H1 (cell line): ENCODE measurements around the gene ADRA2A. TPM values are rescaled to one million over a fixed set of nuclear protein-coding genes. Genes with fewer than 3 reads are reported as not detected.

ENCODE experiments used
- HDAC2 ChIP-seq, 2 experiments: fragments of 300-600 bp in 1 of 2; sonication (generic) in 1 of 2; IDR thresholded peaks; 2 replicates each; pipeline ENCODE4 v1.6.1; 2011 to 2012; ENCODE audit warnings: low read depth in 2 of 2, low read length in 2 of 2, mild to moderate bottlenecking in 2 of 2, moderate library complexity in 2 of 2, borderline replicate concordance in 1 of 2, inconsistent platforms in 1 of 2
- polyA plus RNA-seq, 7 experiments: library from polyadenylated mRNA; depleted of rRNA in 3 of 7; stranded (reverse) in 5 of 7; unstranded in 2 of 7; fragments of >200 nt in 5 of 7; fragments of 200-250 nt in 2 of 7; gene quantifications; 1 replicate in 5 of 7; 2 replicates in 1 of 7; 4 replicates in 1 of 7; pipeline versions ENCODE4 v1.2.1 to v1.2.3, GENCODE V29; 2011 to 2013; ENCODE audit warnings: missing spikeins in 2 of 7, mixed read lengths in 2 of 7
- total RNA-seq: library from RNA; stranded (reverse); fragmentation: NEBNext Ultra II Directional; extraction: Animal tissue kit (Norgen Biotek cat#: 25700); gene quantifications from 2 replicates; pipeline ENCODE4 v1.2.1, GENCODE V29; 2021
- TF ChIP-seq, protein P1 (sequence below), 3 experiments: IDR thresholded peaks; 1 replicate in 2 of 3; 2 replicates in 1 of 3; pipeline versions ENCODE4 v1.5.1 to v1.6.1; 2011; ENCODE audit warnings: low read length in 3 of 3, mild to moderate bottlenecking in 3 of 3, inconsistent platforms in 2 of 3, low read depth in 1 of 3, moderate library complexity in 1 of 3; ENCODE audit not compliant: insufficient read depth in 1 of 3; ENCODE audit errors: control extremely low read depth in 1 of 3
- TF ChIP-seq, protein P2 (sequence below): IDR thresholded peaks from 2 replicates; pipeline ENCODE4 v1.6.1; 2012; ENCODE audit warnings: inconsistent platforms

ADRA2A gene
- total and polyA plus RNA-seq, 2 of the 8 experiments (the other 6 are each of a cell fraction or from before 2014, with no cell fraction given) = 5.9 to 6.2 TPM

DNA sequence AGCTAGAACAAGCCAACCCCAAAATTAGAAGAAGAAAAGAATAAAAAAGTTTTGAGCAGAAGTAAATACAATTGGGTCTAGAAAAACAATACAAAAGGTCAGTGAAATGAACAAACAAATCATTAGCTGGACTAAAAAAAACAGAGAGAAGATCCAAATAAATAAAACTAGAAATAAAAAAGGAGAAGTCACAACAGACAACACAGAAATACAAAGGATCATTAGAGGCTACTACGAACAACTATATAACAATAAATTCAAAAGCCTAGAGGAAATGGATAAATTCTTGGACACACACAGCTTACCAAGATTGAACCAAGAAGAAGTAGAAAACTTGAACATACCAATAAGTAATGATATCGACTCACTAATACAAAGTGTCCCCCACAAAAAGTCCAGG lies 13.4 kb upstream of the ADRA2A start (continued):
- TF ChIP-seq, protein P1, sequence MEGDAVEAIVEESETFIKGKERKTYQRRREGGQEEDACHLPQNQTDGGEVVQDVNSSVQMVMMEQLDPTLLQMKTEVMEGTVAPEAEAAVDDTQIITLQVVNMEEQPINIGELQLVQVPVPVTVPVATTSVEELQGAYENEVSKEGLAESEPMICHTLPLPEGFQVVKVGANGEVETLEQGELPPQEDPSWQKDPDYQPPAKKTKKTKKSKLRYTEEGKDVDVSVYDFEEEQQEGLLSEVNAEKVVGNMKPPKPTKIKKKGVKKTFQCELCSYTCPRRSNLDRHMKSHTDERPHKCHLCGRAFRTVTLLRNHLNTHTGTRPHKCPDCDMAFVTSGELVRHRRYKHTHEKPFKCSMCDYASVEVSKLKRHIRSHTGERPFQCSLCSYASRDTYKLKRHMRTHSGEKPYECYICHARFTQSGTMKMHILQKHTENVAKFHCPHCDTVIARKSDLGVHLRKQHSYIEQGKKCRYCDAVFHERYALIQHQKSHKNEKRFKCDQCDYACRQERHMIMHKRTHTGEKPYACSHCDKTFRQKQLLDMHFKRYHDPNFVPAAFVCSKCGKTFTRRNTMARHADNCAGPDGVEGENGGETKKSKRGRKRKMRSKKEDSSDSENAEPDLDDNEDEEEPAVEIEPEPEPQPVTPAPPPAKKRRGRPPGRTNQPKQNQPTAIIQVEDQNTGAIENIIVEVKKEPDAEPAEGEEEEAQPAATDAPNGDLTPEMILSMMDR (IDR thresholded peaks at IDR 0.05; ENCODE audit: control extremely low read depth in 1 of 3, insufficient read depth in 1 of 3, low read depth in 1 of 3, low read length in 3 of 3) = no peak
- TF ChIP-seq, protein P2, sequence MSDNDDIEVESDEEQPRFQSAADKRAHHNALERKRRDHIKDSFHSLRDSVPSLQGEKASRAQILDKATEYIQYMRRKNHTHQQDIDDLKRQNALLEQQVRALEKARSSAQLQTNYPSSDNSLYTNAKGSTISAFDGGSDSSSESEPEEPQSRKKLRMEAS = no peak
- TF ChIP-seq HDAC2 (IDR thresholded peaks at IDR 0.05; ENCODE audit: borderline replicate concordance in 1 of 2, low read depth in 2 of 2, low read length in 2 of 2) = no peak
